Activated T-cell treated with anti-CD3 and anti-CD28 coated beads, Interleukin-2, amount 50 U/mL, for 4 hours (primary cell): Measurements from ENCODE around the gene PITPNC1. TPM values are rescaled to one million over a fixed set of nuclear protein-coding genes. Genes with fewer than 3 reads are reported as not detected.
"Not testable (repeated sequence)": the region's sequence is repeated elsewhere in the genome, so short reads cannot be mapped to it uniquely, and the experiment has no call there.

Experiments
- ATAC-seq, 2 donors: fragments of 200-7000 bp; cut with Tn5 transposase; one replicate each; pipeline ENCODE4 v1.10.0; 2021
- DNase-seq: peaks from one replicate; pipeline ENCODE4 v3.0.0-alpha.2; 2020
- H3K27me3 Mint-ChIP-seq: one replicate; pipeline ENCODE4 v1.8.0; 2021; ENCODE audit warnings: low read depth, mixed read lengths
- H3K36me3 Mint-ChIP-seq: one replicate; pipeline ENCODE4 v1.8.0; 2022; ENCODE audit warnings: mixed read lengths; ENCODE audit not compliant: insufficient read depth
- H3K4me1 Mint-ChIP-seq: one replicate; pipeline ENCODE4 v1.8.0; 2021; ENCODE audit warnings: low read depth, mixed read lengths
- H3K4me3 Mint-ChIP-seq: one replicate; pipeline ENCODE4 v1.8.0; 2021; ENCODE audit warnings: mild to moderate bottlenecking, moderate library complexity, mixed read lengths
- H3K9me3 Mint-ChIP-seq: one replicate; pipeline ENCODE4 v1.8.0; 2021; ENCODE audit warnings: mixed read lengths
- total RNA-seq, 3 donors: library from RNA; stranded (reverse); gene quantifications; one replicate each; pipeline ENCODE4 v1.2.1, GENCODE V29; 2021

PITPNC1 gene
- total RNA-seq, 3 donors from 2014 or later: 14.3 to 28.0 (median 19.7) TPM

DNA sequence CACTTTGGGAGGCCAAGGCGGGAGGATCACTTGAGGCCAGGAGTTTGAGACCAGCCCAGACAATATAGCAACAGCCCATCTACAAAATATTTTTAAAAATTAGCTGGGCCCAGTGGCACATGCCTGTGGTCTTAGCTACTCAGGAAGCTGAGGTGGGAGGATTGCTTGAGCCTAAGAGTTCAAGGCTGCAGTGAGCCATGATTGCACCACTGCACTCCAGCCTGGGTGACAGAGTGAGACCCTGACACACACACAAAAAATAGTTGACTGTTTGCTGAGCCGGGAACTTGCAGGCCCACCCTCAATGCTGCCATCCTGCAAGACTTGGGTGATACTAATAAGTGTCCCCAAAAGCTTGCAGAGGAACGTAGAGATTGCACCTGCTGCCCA lies 271.8 kb downstream of the PITPNC1 start:
- Mint-ChIP-seq H3K4me1 (peaks cover 13% of the 10 kb centered on the region), H3K36me3 (peaks cover 17% of the 10 kb centered on the region)
- not testable (repeated sequence) for ATAC-seq, DNase-seq, H3K9me3 Mint-ChIP-seq, H3K4me3 Mint-ChIP-seq, H3K27me3 Mint-ChIP-seq

GRCh38 chr17:67649891-67650290 lies 272.8 kb downstream of the PITPNC1 start:
- Mint-ChIP-seq H3K36me3 (peaks cover 17% of the 10 kb centered on the region), H3K27me3 (no peaks in the 10 kb centered on the region), H3K9me3 (no peaks in the 10 kb centered on the region), H3K4me3 (no peak overlapping the region), H3K4me1 (peaks cover 13% of the 10 kb centered on the region)
- DNase-seq: no peak
- ATAC-seq: no peak

DNA sequence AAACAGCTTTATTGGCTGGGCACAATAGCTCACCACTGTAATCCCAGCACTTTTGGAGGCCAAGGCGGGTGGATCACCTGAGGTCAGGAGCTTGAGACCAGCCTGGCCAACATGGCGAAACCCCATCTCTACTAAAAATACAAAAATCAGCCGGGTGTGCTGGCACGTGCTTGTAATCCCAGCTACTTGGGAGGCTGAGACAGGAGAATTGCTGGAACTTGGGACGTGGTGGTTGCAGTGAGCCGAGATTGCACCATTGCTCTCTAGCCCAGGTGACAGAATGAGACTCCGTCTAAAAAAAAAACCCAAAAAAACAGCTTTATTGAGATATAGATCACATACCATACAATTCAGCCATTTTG lies 274.1 kb downstream of the PITPNC1 start:
- ATAC-seq, H3K4me3 Mint-ChIP-seq, DNase-seq, H3K27me3 Mint-ChIP-seq, H3K9me3 Mint-ChIP-seq: not testable (repeated sequence)
- Mint-ChIP-seq H3K36me3 (peaks cover 19% of the 10 kb centered on the region), H3K4me1 (peaks cover 17% of the 10 kb centered on the region)

DNA sequence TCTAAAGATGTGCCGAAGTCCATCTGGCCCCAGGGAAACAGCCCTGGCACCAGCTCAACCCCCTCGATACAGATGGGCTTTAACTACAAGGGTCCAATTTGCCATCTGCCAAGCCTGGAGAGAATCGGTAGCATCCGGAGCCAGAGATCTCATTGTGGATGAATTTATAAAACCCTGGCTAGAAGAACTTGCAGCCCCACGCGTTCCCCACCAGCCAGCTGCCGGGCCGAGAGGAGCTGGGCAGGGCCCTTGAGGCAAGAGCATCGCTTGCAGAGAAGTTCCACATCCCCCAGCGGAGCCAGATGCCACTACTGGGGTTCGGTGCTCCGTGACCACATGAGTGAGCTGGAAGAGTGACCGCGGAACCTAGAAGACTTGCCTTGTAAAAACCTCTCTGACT lies 275.4 kb downstream of the PITPNC1 start:
- Mint-ChIP-seq H3K9me3 (no peaks in the 10 kb centered on the region), H3K4me3 (no peak overlapping the region), H3K27me3 (no peaks in the 10 kb centered on the region), H3K4me1 (peaks cover 21% of the 10 kb centered on the region), H3K36me3 (peaks cover 24% of the 10 kb centered on the region)
- ATAC-seq (no peak), DNase-seq (no peak)

- Mint-ChIP-seq H3K9me3 (peaks cover 8% of the 10 kb centered on the region), H3K4me1 (peaks cover 22% of the 10 kb centered on the region), H3K36me3 (peaks cover 40% of the 10 kb centered on the region), H3K27me3 (no peaks in the 10 kb centered on the region), H3K4me3 (no peak overlapping the region)
- ATAC-seq (no peak), DNase-seq (no peak)
These were observed 278.5 kb downstream of the PITPNC1 start for GRCh38 chr17:67655478-67656148.

DNA sequence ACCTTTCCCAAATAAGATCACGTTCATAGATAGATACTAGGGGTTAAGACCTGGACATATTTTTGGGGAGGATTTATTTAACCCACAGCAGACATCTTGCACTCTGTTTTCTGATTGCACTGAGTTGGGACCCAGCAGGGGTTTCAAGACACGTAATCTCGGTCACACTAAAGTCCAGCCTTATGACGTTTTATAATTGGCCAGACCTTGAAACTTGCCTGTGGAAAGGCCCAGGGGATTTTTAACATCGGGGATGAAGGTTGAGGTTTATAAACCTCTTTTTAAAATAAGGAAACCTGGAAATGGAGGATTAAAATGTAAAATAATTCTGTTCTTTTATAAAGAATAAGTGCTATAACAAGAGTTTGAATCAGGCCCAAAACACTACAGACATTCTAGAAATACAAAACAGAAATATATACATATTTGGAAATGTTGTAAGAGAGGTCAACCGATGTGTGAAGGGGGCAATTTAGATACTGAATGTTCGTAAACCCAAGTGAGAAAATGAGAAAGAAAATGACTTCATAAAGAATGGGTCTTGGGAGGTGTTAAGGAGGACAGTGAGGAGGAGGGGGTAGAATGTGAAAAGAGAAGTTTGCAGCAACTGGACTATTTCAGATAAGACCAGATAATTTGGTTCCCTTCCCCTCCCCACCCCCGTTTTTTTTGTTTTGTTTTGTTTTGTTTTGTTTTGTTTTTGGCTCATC lies 279.6 kb downstream of the PITPNC1 start:
- Mint-ChIP-seq H3K4me1 (peaks cover 20% of the 10 kb centered on the region), H3K4me3 (no peak overlapping the region)

DNA sequence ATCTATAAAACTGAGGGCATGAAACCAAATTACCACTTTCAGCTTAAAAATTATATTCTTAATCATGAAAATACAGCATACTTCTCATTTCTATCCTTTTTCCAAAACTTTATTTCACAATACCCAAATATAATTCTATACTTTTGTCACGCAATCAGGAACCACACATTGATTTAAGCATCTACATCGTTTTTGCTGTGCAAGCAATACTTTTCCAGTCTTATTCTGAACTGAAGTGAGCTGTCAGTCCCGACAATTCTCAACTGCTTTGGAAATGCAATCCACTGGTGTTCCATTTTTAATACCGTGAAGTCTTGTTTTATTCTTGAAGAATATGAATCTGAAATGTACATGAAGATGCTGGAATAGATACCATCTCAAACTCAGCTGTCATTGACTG lies 280.5 kb downstream of the PITPNC1 start:
- H3K36me3 Mint-ChIP-seq: peaks cover 40% of the 10 kb centered on the region

More for the DNA sequence above, 279.6 kb downstream of the PITPNC1 start:
- Mint-ChIP-seq H3K27me3 (no peaks in the 10 kb centered on the region), H3K36me3 (peaks cover 43% of the 10 kb centered on the region), H3K9me3 (peaks cover 8% of the 10 kb centered on the region)
- ATAC-seq (no peak), DNase-seq (no peak)

GRCh38 chr17:67658265-67658664 lies 281.2 kb downstream of the PITPNC1 start:
- peaks cover 8% of the 10 kb centered on the region for H3K9me3 Mint-ChIP-seq
- no peaks in the 10 kb centered on the region for H3K27me3 Mint-ChIP-seq
- peaks cover 37% of the 10 kb centered on the region for H3K36me3 Mint-ChIP-seq
- no peak for DNase-seq
- ATAC-seq: no peak
- no peak overlapping the region for H3K4me3 Mint-ChIP-seq
- peaks cover 19% of the 10 kb centered on the region for H3K4me1 Mint-ChIP-seq

More for the DNA sequence above, 280.5 kb downstream of the PITPNC1 start:
- H3K4me1 Mint-ChIP-seq: peaks cover 19% of the 10 kb centered on the region
- DNase-seq: no peak
- ATAC-seq: no peak
- H3K4me3 Mint-ChIP-seq: no peak overlapping the region
- H3K27me3 Mint-ChIP-seq: no peaks in the 10 kb centered on the region
- H3K9me3 Mint-ChIP-seq: peaks cover 8% of the 10 kb centered on the region

DNA sequence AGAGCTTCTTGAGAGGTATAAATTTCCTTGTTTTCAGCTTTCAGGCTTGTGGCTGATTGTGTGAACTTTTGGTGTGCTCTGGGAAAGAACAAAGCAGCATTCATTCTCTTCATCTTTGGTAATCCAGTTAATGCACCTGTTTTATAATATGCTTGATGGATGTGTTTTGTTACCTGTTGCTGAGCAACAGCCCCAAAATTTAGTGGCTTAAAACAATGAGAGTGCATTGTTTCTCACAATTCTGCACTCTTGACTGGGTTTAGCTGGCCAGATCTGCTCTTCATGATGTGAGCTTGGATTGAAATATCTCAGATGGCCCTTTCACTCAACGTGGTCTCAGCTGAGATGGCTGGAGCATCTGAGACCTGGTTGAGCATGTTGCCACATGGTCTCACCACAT lies 281.9 kb downstream of the PITPNC1 start:
- no peak for DNase-seq

DNA sequence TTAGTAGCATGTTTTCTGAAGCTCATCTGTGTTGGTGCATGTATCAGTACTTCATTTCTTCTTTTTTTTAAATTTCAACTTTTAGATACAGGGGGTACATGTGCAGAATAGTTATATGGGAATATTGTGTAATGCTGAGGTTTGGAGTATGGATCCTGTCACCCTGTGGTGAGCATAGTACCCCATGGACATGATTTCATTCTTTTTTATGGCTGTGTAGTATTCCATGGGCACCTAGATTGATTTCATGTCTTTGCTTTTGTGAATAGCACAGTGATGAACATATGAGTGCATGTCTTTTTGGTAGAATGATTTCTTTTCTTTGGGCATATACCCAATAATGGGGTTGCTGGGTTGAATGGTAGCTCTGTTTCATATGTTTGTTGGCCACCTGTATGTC lies 285.6 kb downstream of the PITPNC1 start:
- ATAC-seq (no peak), DNase-seq (no peak)
- no peak overlapping the region for H3K4me3 Mint-ChIP-seq
- peaks cover 27% of the 10 kb centered on the region for H3K36me3 Mint-ChIP-seq
- H3K4me1 Mint-ChIP-seq: peaks cover 11% of the 10 kb centered on the region
- no peaks in the 10 kb centered on the region for H3K27me3 Mint-ChIP-seq
- H3K9me3 Mint-ChIP-seq: peaks cover 8% of the 10 kb centered on the region

More for the DNA sequence above, 281.9 kb downstream of the PITPNC1 start:
- no peaks in the 10 kb centered on the region for H3K27me3 Mint-ChIP-seq
- H3K4me3 Mint-ChIP-seq: no peak overlapping the region
- ATAC-seq: no peak
- H3K4me1 Mint-ChIP-seq: peaks cover 19% of the 10 kb centered on the region
- H3K9me3 Mint-ChIP-seq: peaks cover 8% of the 10 kb centered on the region
- H3K36me3 Mint-ChIP-seq: peaks cover 33% of the 10 kb centered on the region

DNA sequence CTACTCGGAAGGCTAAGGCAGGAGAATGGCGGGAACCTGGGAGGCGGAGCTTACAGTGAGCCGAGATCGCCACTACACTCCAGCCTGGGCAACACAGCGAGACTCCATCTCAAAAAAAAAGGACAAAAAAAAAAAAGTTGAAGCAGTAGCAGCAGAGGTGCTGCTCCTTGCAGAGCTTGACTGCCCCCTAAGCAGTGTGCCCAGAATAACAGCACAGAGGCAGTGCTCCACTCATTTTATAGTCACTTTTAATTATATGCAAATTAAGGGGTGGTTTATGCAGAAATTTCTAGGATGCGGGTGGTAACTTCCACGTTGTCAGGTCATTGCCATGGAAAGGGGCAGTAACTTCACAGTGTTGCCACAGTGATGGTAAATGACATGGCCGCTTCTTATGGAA lies 286.4 kb downstream of the PITPNC1 start:
- ATAC-seq (no peak), DNase-seq (no peak)
- Mint-ChIP-seq H3K36me3 (peaks cover 22% of the 10 kb centered on the region), H3K9me3 (peaks cover 4% of the 10 kb centered on the region), H3K4me3 (no peak overlapping the region), H3K4me1 (peaks cover 10% of the 10 kb centered on the region), H3K27me3 (no peaks in the 10 kb centered on the region)

DNA sequence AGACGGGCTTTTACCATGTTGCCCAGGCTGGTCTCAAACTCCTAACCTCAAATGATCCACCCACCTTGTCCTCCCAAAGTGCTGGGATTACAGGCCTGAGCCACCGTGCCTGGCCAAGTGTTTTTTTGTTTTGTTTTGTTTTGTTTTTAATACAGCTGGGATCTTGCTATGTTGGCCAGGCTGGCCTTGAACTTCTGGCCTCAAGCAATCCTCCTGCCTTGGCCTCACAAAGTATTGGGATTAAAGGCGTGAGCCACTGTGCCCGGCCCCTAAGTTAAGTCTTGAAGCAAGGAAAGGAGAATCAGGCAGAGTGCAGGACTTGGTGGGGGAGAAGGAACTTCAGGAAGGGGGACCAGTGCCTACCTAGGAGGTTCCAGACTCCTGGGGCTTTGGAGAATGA lies 288.9 kb downstream of the PITPNC1 start:
- no peak for DNase-seq
- no peaks in the 10 kb centered on the region for H3K27me3 Mint-ChIP-seq
- H3K4me1 Mint-ChIP-seq: peaks cover 3% of the 10 kb centered on the region
- H3K9me3 Mint-ChIP-seq: no peaks in the 10 kb centered on the region
- no peak overlapping the region for H3K4me3 Mint-ChIP-seq
- H3K36me3 Mint-ChIP-seq: peaks cover 16% of the 10 kb centered on the region
- ATAC-seq: no peak

- Mint-ChIP-seq H3K4me1 (no peaks in the 10 kb centered on the region), H3K9me3 (no peaks in the 10 kb centered on the region), H3K27me3 (no peaks in the 10 kb centered on the region), H3K36me3 (peaks cover 11% of the 10 kb centered on the region), H3K4me3 (no peak overlapping the region)
- no peak for ATAC-seq
- DNase-seq: no peak
These were observed 289.6 kb downstream of the PITPNC1 start for GRCh38 chr17:67666710-67667109.

GRCh38 chr17:67671493-67671892 lies 294.4 kb downstream of the PITPNC1 start:
- Mint-ChIP-seq H3K36me3 (peaks cover 24% of the 10 kb centered on the region), H3K4me3 (no peak overlapping the region), H3K9me3 (no peaks in the 10 kb centered on the region), H3K27me3 (no peaks in the 10 kb centered on the region), H3K4me1 (no peaks in the 10 kb centered on the region)
- ATAC-seq (no peak), DNase-seq (no peak)
